22Rv1 (cell line): Measurements from ENCODE around the gene LRMDA.

ENCODE experiments used
- CTCF ChIP-seq: fragments of 450-650 bp; IDR thresholded peaks from 2 replicates; pipeline ENCODE4 v1.5.1; 2017; ENCODE audit warnings: mild to moderate bottlenecking
- ZFX ChIP-seq: fragments of 450-650 bp; IDR thresholded peaks from 2 replicates; pipeline ENCODE4 v1.6.1; 2017; ENCODE audit warnings: antibody characterized with exemption, borderline replicate concordance

GRCh38 chr10:75772153-75772887 lies 340.9 kb downstream of the LRMDA start:
- TF ChIP-seq CTCF = no peak
- no peak for TF ChIP-seq ZFX
